K562 (cell line): ENCODE results near the gene SPTLC1. TPM values are rescaled to one million over a fixed set of nuclear protein-coding genes. Genes with fewer than 3 reads are reported as not detected.
A peak's percentile ranks its signal among the peaks of the same experiment; 100 is the strongest.

ENCODE experiments used
- ATAC-seq: fragments of 200-7000 bp; cut with Tn5 transposase; 3 replicates; pipeline ENCODE4 v1.9.1; 2020; ENCODE audit warnings: moderate library complexity
- BruUV-seq: library from RNA; stranded (reverse); fragments of 400-500 nt; replicated peaks from 2 replicates; lab custom pipeline; 2021; lab: Mats Ljungman, UMichigan
- CTCF ChIA-PET: fragments of 300-600 bp; formaldehyde crosslinking; extraction: SDS; loops from one replicate; lab custom pipeline; 2021; ENCODE audit warnings: low intra/inter-chr PET ratio; lab: Yijun Ruan, JAX
- POLR2A ChIA-PET: fragments of 300-600, 350-650 bp; sonication (Branson Sonifier 250); formaldehyde crosslinking; extraction: SDS; loops from one replicate; lab custom pipeline; 2021; ENCODE audit warnings: antibody characterized with exemption, inconsistent platforms; lab: Yijun Ruan, JAX
- DNase-seq, 4 experiments: peaks; one replicate each; pipeline versions ENCODE4 v3.0.0 to v3.0.0-alpha.2; 2011 to 2018; ENCODE audit warnings: low spot score in 3 of 4, mixed read lengths in 3 of 4; ENCODE audit errors: extremely low read depth in 1 of 4
- FAIRE-seq: peaks from 2 replicates; lab custom pipeline; 2011; peaks lifted over from hg19 to GRCh38; lab: Jason Lieb, UNC
- H2AFZ ChIP-seq: 2 replicates; pipeline ENCODE4 v1.6.0; 2011; ENCODE audit warnings: low read depth, low read length, control low read depth, inconsistent platforms
- H3K27ac ChIP-seq: fragments of 200-600 bp; 3 replicates; pipeline ENCODE4 v1.8.0; 2011; ENCODE audit warnings: low read depth, mild to moderate bottlenecking, control low read depth, inconsistent platforms, low read length, moderate library complexity, mixed read lengths; ENCODE audit errors: extremely low read depth
- H3K27me3 ChIP-seq, 2 experiments: fragments of 300-600 bp in 1 of 2; 2 replicates in 1 of 2; 3 replicates in 1 of 2; pipeline versions ENCODE4 v1.6.0 to v1.8.0; 2011; ENCODE audit warnings: inconsistent platforms in 2 of 2, low read length in 2 of 2, mild to moderate bottlenecking in 1 of 2, mixed read lengths in 1 of 2, moderate library complexity in 1 of 2; ENCODE audit not compliant: control insufficient read depth in 2 of 2, insufficient read depth in 2 of 2
- H3K36me3 ChIP-seq: fragments of 300-600 bp; 3 replicates; pipeline ENCODE4 v1.8.0; 2011; ENCODE audit warnings: mild to moderate bottlenecking, low read length, inconsistent platforms; ENCODE audit not compliant: control insufficient read depth, insufficient read depth
- H3K4me1 ChIP-seq, 2 experiments: fragments of 200-600 bp in 1 of 2; replicated peaks in 1 of 2; 2 replicates in 1 of 2; 3 replicates in 1 of 2; pipeline versions ENCODE4 v1.5.1 to v1.8.0; 2011; ENCODE audit warnings: inconsistent platforms in 2 of 2, low read length in 2 of 2, mild to moderate bottlenecking in 1 of 2, mixed read lengths in 1 of 2, moderate library complexity in 1 of 2; ENCODE audit not compliant: control insufficient read depth in 2 of 2, insufficient read depth in 2 of 2
- H3K4me2 ChIP-seq: 2 replicates; pipeline ENCODE4 v1.6.1; 2011; ENCODE audit warnings: low read length, control low read depth, inconsistent platforms, mixed read lengths; ENCODE audit not compliant: insufficient read depth
- H3K4me3 ChIP-seq: fragments of 200-600 bp; sonication (generic), shearing (Covaris generic); 2 replicates; pipeline ENCODE4 v1.5.1; 2016; ENCODE audit warnings: control low read depth, inconsistent platforms
- H3K79me2 ChIP-seq: fragments of 200-600 bp; 3 replicates; pipeline ENCODE4 v1.8.0; 2011; ENCODE audit warnings: low read length, inconsistent platforms; ENCODE audit not compliant: control insufficient read depth, insufficient read depth
- H3K9ac ChIP-seq, 2 experiments: 2 replicates each; pipeline versions ENCODE4 v1.6.0 to v1.6.1; 2011; ENCODE audit warnings: low read depth in 2 of 2, low read length in 2 of 2, control low read depth in 1 of 2, inconsistent platforms in 1 of 2, mild to moderate bottlenecking in 1 of 2, mixed read lengths in 1 of 2; ENCODE audit not compliant: insufficient read depth in 1 of 2
- H3K9me1 ChIP-seq: one replicate; pipeline ENCODE4 v1.6.0; 2011; ENCODE audit warnings: inconsistent platforms, mild to moderate bottlenecking, low read length, moderate library complexity; ENCODE audit not compliant: control insufficient read depth, insufficient read depth
- H3K9me3 ChIP-seq: replicated peaks from 2 replicates; pipeline ENCODE4 v1.5.1; 2011; ENCODE audit warnings: low read depth, low read length, inconsistent platforms; ENCODE audit not compliant: control insufficient read depth, insufficient read depth
- H4K20me1 ChIP-seq: replicated peaks from 2 replicates; pipeline ENCODE4 v1.6.1; 2011; ENCODE audit warnings: low read length, inconsistent platforms, mixed read lengths; ENCODE audit not compliant: control insufficient read depth, insufficient read depth
- CBX3 ChIP-seq, 2 experiments: IDR thresholded peaks; 1 replicate in 1 of 2; 2 replicates in 1 of 2; pipeline ENCODE4 v1.6.1; 2012; ENCODE audit warnings: inconsistent platforms in 2 of 2, low read length in 2 of 2, borderline replicate concordance in 1 of 2, control low read depth in 1 of 2
- MEF2A ChIP-seq: IDR thresholded peaks from 2 replicates; pipeline ENCODE4 v1.6.1; 2011; ENCODE audit warnings: low read depth, mild to moderate bottlenecking, low read length, moderate library complexity; ENCODE audit not compliant: control insufficient read depth
- NFIC ChIP-seq: fragments of 450-650 bp; IDR thresholded peaks from 2 replicates; pipeline ENCODE4 v1.6.1; 2017; ENCODE audit warnings: mild to moderate bottlenecking, inconsistent platforms
- TRIM28 ChIP-seq: fragments of 450-650 bp; IDR thresholded peaks from 2 replicates; pipeline ENCODE4 v1.6.1; 2017
- ZNF57 ChIP-seq: fragments of 450-650 bp; formaldehyde crosslinking; IDR thresholded peaks from 2 replicates; pipeline ENCODE4 v1.4.0; 2020; ENCODE audit warnings: mild to moderate bottlenecking, moderate library complexity
- ZNF764 ChIP-seq: fragments of 250-450 bp; sonication (Bioruptor Pico); IDR thresholded peaks from 2 replicates; pipeline ENCODE4 v1.4.0; 2020; ENCODE audit warnings: low read depth, mild to moderate bottlenecking, moderate library complexity
- WGBS: fragments of 100-300 bp; shearing (Covaris generic); methylation state at CpG from one replicate; pipeline ENCODE4 v1.1.6; 2016; ENCODE audit warnings: low coverage, mixed read lengths; ENCODE audit not compliant: insufficient coverage; ENCODE audit errors: missing lambda C conversion rate; 5-methylcytosine and 5-hydroxymethylcytosine counted together
- in situ Hi-C: fragments of 300-500 bp; cut with MboI; formaldehyde crosslinking; loops from 4 replicates; pipeline ENCODE4 v1.15.0; 2018; ENCODE audit warnings: inconsistent platforms, mixed read lengths
- intact Hi-C: fragments of 100-400 bp; cut with micrococcal nuclease; formaldehyde crosslinking; loops from 2 replicates; pipeline ENCODE4 v1.14.2; 2022
- polyA plus RNA-seq, 8 experiments: library from polyadenylated mRNA; depleted of rRNA in 4 of 8; stranded (reverse) in 5 of 8; unstranded in 3 of 8; fragments of >200 nt; fragmentation: Nextera tagmentation in 2 of 8; fragmentation: Illumina TruSeq in 1 of 8; extraction: Ambion mirVana in 2 of 8; extraction: Trizol in 1 of 8; gene quantifications; 2 replicates each; pipeline versions ENCODE4 v1.2.1 to v1.2.3, GENCODE V29; 2011 to 2014; ENCODE audit warnings: inconsistent platforms in 1 of 8, missing spikeins in 1 of 8
- total RNA-seq, 7 experiments: library from RNA; depleted of rRNA in 6 of 7; stranded (reverse); fragments of >200 nt in 6 of 7; fragmentation: Illumina TruSeq in 2 of 7; extraction: Trizol in 2 of 7; gene quantifications; 2 replicates each; pipeline versions ENCODE4 v1.2.1 to v1.2.3, GENCODE V29; 2011 to 2021; ENCODE audit warnings: low replicate concordance in 1 of 7
- TF ChIP-seq, protein P1 (sequence below): sonication (generic); formaldehyde crosslinking; IDR thresholded peaks from 2 replicates; pipeline ENCODE4 v1.8.1; 2023; ENCODE audit warnings: mild to moderate bottlenecking, missing genetic modification reagents
- TF ChIP-seq, protein P2 (sequence below): fragments of 450-650 bp; IDR thresholded peaks from 2 replicates; pipeline ENCODE4 v1.6.1; 2017; ENCODE audit warnings: antibody characterized with exemption, mild to moderate bottlenecking
- TF ChIP-seq, protein P3 (sequence below): sonication (generic); formaldehyde crosslinking; IDR thresholded peaks from 2 replicates; pipeline ENCODE4 v1.8.0; 2022; ENCODE audit warnings: mild to moderate bottlenecking, missing genetic modification reagents
- TF ChIP-seq, protein P4 (sequence below): fragments of 450-650 bp; IDR thresholded peaks from 2 replicates; pipeline ENCODE4 v1.6.1; 2018; ENCODE audit warnings: mild to moderate bottlenecking, low read depth; ENCODE audit not compliant: partially characterized antibody

Gene SPTLC1
- total and polyA plus RNA-seq, 9 of the 15 experiments (the other 6 are each of a cell fraction or from before 2014, with no cell fraction given): 58.8 to 125 (median 84.5) TPM

DNA sequence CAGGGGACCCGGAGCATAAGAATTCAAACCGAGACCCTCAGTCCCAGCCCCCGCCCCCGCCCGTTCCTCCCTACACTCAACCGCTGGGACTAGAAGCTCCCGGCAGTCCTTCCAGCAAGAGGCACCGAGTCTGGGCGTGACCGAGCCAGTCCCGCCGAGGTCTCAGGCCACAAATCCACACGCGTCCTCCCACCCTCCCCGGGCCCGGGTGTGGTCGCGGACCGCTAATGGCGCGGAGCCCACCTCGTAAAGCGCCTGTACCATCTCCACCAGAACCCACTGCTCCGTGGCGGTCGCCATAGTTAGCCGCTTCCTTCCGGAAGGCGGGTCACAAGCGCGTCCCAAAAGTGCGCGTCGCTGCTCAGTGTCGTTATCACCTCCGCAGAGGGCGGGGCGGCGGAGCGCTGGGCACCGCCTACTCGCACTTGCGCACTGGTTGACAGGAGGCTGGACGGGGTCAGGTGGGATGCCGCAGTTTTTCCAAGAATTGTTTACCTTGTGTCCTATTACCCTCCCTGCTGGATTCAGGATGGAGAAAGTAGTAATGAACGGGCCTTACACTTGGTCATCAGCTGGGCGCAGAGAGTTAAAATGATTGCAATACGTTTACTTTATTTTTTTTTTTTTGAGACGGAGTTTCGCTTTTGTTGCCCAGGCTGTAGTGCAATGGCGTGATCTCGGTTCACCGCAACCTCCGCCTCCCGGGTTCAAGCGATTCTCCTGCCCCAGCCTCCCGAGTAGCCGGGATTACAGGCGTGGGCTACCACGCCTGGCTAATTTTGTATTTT is at the start of gene SPTLC1 (continued):
- TF ChIP-seq NFIC (peak; percentile 56; the same call in 1 of the 2 replicates), MEF2A (no peak)

DNA sequence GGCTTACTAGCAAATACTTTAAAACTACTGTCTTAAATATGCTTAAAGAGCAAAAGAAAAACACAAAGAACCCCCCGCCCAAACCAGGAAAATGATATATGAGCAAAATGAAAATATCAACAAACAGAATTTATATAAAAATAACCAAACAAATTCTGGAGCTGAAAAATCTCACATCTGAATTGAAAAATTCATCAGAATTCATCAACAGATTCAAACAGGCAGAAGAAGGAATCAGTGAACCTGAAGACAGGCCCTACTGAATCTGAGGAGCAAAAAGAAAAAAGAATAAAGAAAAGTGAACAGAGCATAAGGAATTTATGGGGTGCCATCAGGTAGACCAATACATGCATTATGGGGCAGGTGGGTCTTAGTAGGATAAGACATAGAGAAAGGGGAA is 49.8 kb upstream of the SPTLC1 start:
- no peaks in the 10 kb centered on the region for H3K4me1 ChIP-seq
- peaks cover 2 to 17% of the 10 kb centered on the region in 2 experiments; a peak in 3 of 5 replicates for H3K27me3 ChIP-seq
- no peak overlapping the region for H3K9ac ChIP-seq
- peaks cover 5% of the 10 kb centered on the region; the same call in 1 of the 2 replicates for H3K9me3 ChIP-seq
- ChIA-PET CTCF (no interaction called here), POLR2A (no interaction called here)
- H3K27ac ChIP-seq: no peak overlapping the region
- H3K4me2 ChIP-seq: no peak overlapping the region
- no TSS peak for BruUV-seq
- no peak overlapping the region for H3K4me3 ChIP-seq
- FAIRE-seq (no peak), ATAC-seq (no peak), DNase-seq (no peak)
- H3K36me3 ChIP-seq: no peaks in the 10 kb centered on the region
- H4K20me1 ChIP-seq: no peaks in the 10 kb centered on the region
- WGBS: 6% methylated on average over 1 of the region's 1 CpG
- intact Hi-C loops: no loop called here
- in situ Hi-C loops: no loop called here
- H3K9me1 ChIP-seq: no peaks in the 10 kb centered on the region
- H2AFZ ChIP-seq: no peak overlapping the region
- no peaks in the 10 kb centered on the region for H3K79me2 ChIP-seq
- no peak for TF ChIP-seq ZNF764
- TF ChIP-seq, protein P1, sequence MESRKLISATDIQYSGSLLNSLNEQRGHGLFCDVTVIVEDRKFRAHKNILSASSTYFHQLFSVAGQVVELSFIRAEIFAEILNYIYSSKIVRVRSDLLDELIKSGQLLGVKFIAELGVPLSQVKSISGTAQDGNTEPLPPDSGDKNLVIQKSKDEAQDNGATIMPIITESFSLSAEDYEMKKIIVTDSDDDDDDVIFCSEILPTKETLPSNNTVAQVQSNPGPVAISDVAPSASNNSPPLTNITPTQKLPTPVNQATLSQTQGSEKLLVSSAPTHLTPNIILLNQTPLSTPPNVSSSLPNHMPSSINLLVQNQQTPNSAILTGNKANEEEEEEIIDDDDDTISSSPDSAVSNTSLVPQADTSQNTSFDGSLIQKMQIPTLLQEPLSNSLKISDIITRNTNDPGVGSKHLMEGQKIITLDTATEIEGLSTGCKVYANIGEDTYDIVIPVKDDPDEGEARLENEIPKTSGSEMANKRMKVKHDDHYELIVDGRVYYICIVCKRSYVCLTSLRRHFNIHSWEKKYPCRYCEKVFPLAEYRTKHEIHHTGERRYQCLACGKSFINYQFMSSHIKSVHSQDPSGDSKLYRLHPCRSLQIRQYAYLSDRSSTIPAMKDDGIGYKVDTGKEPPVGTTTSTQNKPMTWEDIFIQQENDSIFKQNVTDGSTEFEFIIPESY (CRISPR knock-in tag): no peak
- no peak for TF ChIP-seq ZNF57
- TF ChIP-seq CBX3 (IDR thresholded peaks at IDR 0.05; ENCODE audit: borderline replicate concordance in 1 of 2, low read length in 2 of 2): peak in 1 of 2 experiments; percentile 79; a peak in 2 of 3 replicates
- TF ChIP-seq, protein P2, sequence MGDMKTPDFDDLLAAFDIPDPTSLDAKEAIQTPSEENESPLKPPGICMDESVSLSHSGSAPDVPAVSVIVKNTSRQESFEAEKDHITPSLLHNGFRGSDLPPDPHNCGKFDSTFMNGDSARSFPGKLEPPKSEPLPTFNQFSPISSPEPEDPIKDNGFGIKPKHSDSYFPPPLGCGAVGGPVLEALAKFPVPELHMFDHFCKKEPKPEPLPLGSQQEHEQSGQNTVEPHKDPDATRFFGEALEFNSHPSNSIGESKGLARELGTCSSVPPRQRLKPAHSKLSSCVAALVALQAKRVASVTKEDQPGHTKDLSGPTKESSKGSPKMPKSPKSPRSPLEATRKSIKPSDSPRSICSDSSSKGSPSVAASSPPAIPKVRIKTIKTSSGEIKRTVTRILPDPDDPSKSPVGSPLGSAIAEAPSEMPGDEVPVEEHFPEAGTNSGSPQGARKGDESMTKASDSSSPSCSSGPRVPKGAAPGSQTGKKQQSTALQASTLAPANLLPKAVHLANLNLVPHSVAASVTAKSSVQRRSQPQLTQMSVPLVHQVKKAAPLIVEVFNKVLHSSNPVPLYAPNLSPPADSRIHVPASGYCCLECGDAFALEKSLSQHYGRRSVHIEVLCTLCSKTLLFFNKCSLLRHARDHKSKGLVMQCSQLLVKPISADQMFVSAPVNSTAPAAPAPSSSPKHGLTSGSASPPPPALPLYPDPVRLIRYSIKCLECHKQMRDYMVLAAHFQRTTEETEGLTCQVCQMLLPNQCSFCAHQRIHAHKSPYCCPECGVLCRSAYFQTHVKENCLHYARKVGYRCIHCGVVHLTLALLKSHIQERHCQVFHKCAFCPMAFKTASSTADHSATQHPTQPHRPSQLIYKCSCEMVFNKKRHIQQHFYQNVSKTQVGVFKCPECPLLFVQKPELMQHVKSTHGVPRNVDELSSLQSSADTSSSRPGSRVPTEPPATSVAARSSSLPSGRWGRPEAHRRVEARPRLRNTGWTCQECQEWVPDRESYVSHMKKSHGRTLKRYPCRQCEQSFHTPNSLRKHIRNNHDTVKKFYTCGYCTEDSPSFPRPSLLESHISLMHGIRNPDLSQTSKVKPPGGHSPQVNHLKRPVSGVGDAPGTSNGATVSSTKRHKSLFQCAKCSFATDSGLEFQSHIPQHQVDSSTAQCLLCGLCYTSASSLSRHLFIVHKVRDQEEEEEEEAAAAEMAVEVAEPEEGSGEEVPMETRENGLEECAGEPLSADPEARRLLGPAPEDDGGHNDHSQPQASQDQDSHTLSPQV: no peak
- TF ChIP-seq, protein P3, sequence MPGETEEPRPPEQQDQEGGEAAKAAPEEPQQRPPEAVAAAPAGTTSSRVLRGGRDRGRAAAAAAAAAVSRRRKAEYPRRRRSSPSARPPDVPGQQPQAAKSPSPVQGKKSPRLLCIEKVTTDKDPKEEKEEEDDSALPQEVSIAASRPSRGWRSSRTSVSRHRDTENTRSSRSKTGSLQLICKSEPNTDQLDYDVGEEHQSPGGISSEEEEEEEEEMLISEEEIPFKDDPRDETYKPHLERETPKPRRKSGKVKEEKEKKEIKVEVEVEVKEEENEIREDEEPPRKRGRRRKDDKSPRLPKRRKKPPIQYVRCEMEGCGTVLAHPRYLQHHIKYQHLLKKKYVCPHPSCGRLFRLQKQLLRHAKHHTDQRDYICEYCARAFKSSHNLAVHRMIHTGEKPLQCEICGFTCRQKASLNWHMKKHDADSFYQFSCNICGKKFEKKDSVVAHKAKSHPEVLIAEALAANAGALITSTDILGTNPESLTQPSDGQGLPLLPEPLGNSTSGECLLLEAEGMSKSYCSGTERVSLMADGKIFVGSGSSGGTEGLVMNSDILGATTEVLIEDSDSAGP (CRISPR knock-in tag): no peak
- TF ChIP-seq, protein P4, sequence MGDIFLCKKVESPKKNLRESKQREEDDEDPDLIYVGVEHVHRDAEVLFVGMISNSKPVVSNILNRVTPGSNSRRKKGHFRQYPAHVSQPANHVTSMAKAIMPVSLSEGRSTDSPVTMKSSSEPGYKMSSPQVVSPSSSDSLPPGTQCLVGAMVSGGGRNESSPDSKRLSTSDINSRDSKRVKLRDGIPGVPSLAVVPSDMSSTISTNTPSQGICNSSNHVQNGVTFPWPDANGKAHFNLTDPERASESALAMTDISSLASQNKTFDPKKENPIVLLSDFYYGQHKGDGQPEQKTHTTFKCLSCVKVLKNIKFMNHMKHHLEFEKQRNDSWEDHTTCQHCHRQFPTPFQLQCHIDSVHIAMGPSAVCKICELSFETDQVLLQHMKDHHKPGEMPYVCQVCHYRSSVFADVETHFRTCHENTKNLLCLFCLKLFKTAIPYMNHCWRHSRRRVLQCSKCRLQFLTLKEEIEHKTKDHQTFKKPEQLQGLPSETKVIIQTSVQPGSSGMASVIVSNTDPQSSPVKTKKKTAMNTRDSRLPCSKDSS: peak; percentile 21
- 0 out of 2 replicates have a peak, but pooled peaks have one; percentile 53 for TF ChIP-seq TRIM28
